Pancreas (tissue), 10 donors: ENCODE data around the gene TRPV5. TPM values are rescaled to one million over a fixed set of nuclear protein-coding genes. Genes with fewer than 3 reads are reported as not detected.
"Not testable (repeated sequence)": the region's sequence is repeated elsewhere in the genome, so short reads cannot be mapped to it uniquely, and the experiment has no call there.

Source experiments
- ATAC-seq, 4 donors: fragments of 200-7000 bp; cut with Tn5 transposase; one replicate each; pipeline versions ENCODE4 v1.8.0 to v1.9.1; 2020; ENCODE audit warnings: mild to moderate bottlenecking in 4 of 4, moderate library complexity in 4 of 4
- DNase-seq, 6 donors: peaks; one replicate each; pipeline ENCODE4 v3.0.0-alpha.2; 2020
- FAIRE-seq: peaks from 2 replicates; lab custom pipeline; 2012; peaks lifted over from hg19 to GRCh38; lab: Jason Lieb, UNC
- H3K27ac ChIP-seq, 4 donors: fragments of 200-600 bp; sonication (generic); 1 replicate in 3 of 4; 2 replicates in 1 of 4; pipeline versions ENCODE4 v1.5.0 to v1.8.0; 2020
- H3K27me3 ChIP-seq, 4 donors: fragments of 200-600 bp; one replicate each; pipeline ENCODE4 v1.8.0; 2021
- H3K36me3 ChIP-seq, 3 donors: fragments of 200-600 bp; sonication (generic) in 1 of 3; one replicate each; pipeline versions ENCODE4 v1.5.0 to v1.8.0; 2020 to 2021
- H3K4me1 ChIP-seq, 3 donors: fragments of 200-600 bp; one replicate each; pipeline ENCODE4 v1.8.0; 2021
- H3K4me3 ChIP-seq, 4 donors: fragments of 200-600 bp; sonication (generic) in 2 of 4; one replicate each; pipeline versions ENCODE4 v1.5.0 to v1.8.0; 2020 to 2021
- H3K9me3 ChIP-seq, 4 donors: fragments of 200-600 bp; one replicate each; pipeline ENCODE4 v1.8.0; 2021
- WGBS, 2 donors: extraction: QIAGEN DNeasy Blood & Tissue Kit; methylation state at CpG; one replicate each; pipeline ENCODE4 v1.1.7; 2013; 5-methylcytosine and 5-hydroxymethylcytosine counted together
- intact Hi-C, 3 donors: fragments of 100-400 bp; cut with DNase I; formaldehyde crosslinking; loops; one replicate each; pipeline versions ENCODE4 v1.11.1 to v1.14.2; 2022
- polyA plus RNA-seq, 2 donors: library from polyadenylated mRNA; stranded (reverse); fragments of 200-250 nt; gene quantifications; one replicate each; pipeline ENCODE4 v1.2.3, GENCODE V29; 2013
- total RNA-seq, 6 donors: library from RNA; stranded (reverse); fragmentation: NEBNext Ultra II Directional in 4 of 6; extraction: Animal tissue kit (Norgen Biotek cat#: 25700) in 4 of 6; gene quantifications; one replicate each; pipeline versions ENCODE4 v1.2.1 to v1.2.4, GENCODE V29; 2021 to 2023
- TF ChIP-seq, protein P1 (sequence below), 4 donors: fragments of 200-600 bp; sonication (generic) in 3 of 4; IDR thresholded peaks; one replicate each; pipeline versions ENCODE4 v1.5.0 to v1.8.0; 2021; ENCODE audit warnings: antibody characterized with exemption in 4 of 4
- donor health status: healthy with polysubstance abuse.
- donor health status: DM: no; HTN: no; CAD: no; lungs with moderate emphysema.
- donor health status: DM: no; HTN: no; CAD: no.
- donor health status: control.
- donor health status: control.
- donor health status: Bipolar disorder and iron deficiency.
- donor health status: DM: yes; HTN: yes; CAD: no.
- donor health status: DM: no; HTN: no; CAD: no.
- donor health status: DM: no; HTN: no; CAD: no.
- donor health status: DM: yes; HTN: yes; CAD: no.

Gene TRPV5
- total RNA-seq (under 1 TPM in 2 of 6 donors, not detected in 4; 0.06 to 0.08 TPM), polyA plus RNA-seq (not detected)

GRCh38 chr7:142933624-142934023 lies at the start of gene TRPV5:
TSS of gene TRPV5 (minus strand) at chr7:142933746. CDS start at chr7:142933459, 287 bp downstream.
- WGBS, 2 donors: 79 to 81% methylated on average over 4 of the region's 4 CpGs
- Histone ChIP-seq H3K9me3 (no peaks in the 10 kb centered on the region), H3K4me3 (no peak within 1 kb of the TSS), H3K36me3 (no peaks in the 10 kb centered on the region), H3K27me3 (no peaks in the 10 kb centered on the region), H3K27ac (no peak within 1 kb of the TSS), H3K4me1 (no peaks in the 10 kb centered on the region)
- intact Hi-C loops: no loop called here
- FAIRE-seq (no peak), DNase-seq (no peak), ATAC-seq (no peak)
- TF ChIP-seq, protein P1, sequence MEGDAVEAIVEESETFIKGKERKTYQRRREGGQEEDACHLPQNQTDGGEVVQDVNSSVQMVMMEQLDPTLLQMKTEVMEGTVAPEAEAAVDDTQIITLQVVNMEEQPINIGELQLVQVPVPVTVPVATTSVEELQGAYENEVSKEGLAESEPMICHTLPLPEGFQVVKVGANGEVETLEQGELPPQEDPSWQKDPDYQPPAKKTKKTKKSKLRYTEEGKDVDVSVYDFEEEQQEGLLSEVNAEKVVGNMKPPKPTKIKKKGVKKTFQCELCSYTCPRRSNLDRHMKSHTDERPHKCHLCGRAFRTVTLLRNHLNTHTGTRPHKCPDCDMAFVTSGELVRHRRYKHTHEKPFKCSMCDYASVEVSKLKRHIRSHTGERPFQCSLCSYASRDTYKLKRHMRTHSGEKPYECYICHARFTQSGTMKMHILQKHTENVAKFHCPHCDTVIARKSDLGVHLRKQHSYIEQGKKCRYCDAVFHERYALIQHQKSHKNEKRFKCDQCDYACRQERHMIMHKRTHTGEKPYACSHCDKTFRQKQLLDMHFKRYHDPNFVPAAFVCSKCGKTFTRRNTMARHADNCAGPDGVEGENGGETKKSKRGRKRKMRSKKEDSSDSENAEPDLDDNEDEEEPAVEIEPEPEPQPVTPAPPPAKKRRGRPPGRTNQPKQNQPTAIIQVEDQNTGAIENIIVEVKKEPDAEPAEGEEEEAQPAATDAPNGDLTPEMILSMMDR (IDR thresholded peaks at IDR 0.05): no peak

DNA sequence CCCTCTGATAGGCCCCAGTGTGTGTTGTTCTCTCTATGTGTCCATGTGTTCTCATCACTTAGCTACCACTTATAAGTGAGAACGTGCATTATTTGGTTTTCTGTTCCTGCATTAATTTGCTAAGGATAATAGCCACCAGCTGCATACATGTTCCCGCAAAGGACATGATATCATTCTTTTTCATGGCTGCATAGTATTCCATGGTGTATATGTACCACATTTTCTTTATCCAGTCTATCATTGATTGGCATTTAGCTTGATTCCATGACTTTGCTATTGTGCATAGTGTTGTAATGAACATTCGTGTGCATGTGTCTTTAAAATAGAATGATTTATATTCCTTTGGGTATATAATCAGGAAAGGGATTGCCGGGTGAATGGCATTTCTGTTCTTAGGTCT lies 44.9 kb upstream of the TRPV5 start:
- DNase-seq, H3K27ac ChIP-seq, FAIRE-seq, ATAC-seq, intact Hi-C loops, H3K9me3 ChIP-seq, H3K27me3 ChIP-seq, H3K4me3 ChIP-seq, H3K4me1 ChIP-seq, H3K36me3 ChIP-seq: not testable (repeated sequence)
- 75 to 76% methylated on average over 4 of the region's 4 CpGs for WGBS, 2 donors

GRCh38 chr7:142974626-142975025 lies 41.1 kb upstream of the TRPV5 start:
- H3K9me3 ChIP-seq: no peaks in the 10 kb centered on the region
- FAIRE-seq: no peak

GRCh38 chr7:142969183-142969582 lies 35.6 kb upstream of the TRPV5 start:
- ATAC-seq: no peak

More at GRCh38 chr7:142974626-142975025, 41.1 kb upstream of the TRPV5 start:
- intact Hi-C loops: no loop called here
- no peak overlapping the region for H3K4me3 ChIP-seq
- no peaks in the 10 kb centered on the region for H3K36me3 ChIP-seq
- ATAC-seq (no peak), DNase-seq (no peak)
- H3K4me1 ChIP-seq: no peaks in the 10 kb centered on the region
- H3K27me3 ChIP-seq: peaks cover 0 to 10% (median 0%) of the 10 kb centered on the region in 4 donors
- 70 to 75% methylated on average over 3 of the region's 3 CpGs for WGBS, 2 donors
- TF ChIP-seq, protein P1 (IDR thresholded peaks at IDR 0.05): no peak
- H3K27ac ChIP-seq: no peak overlapping the region

GRCh38 chr7:142968229-142968628 lies 34.7 kb upstream of the TRPV5 start:
- H3K27ac ChIP-seq: no peak overlapping the region
- intact Hi-C loops: no loop called here
- TF ChIP-seq, protein P1 (IDR thresholded peaks at IDR 0.05): no peak
- FAIRE-seq (no peak), ATAC-seq (no peak), DNase-seq (no peak)
- no peaks in the 10 kb centered on the region for H3K9me3 ChIP-seq
- no peaks in the 10 kb centered on the region for H3K4me1 ChIP-seq
- WGBS, 2 donors: 68 to 82% methylated on average over 4 of the region's 4 CpGs
- H3K27me3 ChIP-seq: peaks cover 0 to 10% (median 0%) of the 10 kb centered on the region in 4 donors
- no peak overlapping the region for H3K4me3 ChIP-seq
- H3K36me3 ChIP-seq: no peaks in the 10 kb centered on the region

More at GRCh38 chr7:142969183-142969582, 35.6 kb upstream of the TRPV5 start:
- Histone ChIP-seq H3K4me3 (no peak overlapping the region), H3K27me3 (peaks cover 0 to 10% (median 0%) of the 10 kb centered on the region in 4 donors), H3K4me1 (no peaks in the 10 kb centered on the region), H3K9me3 (no peaks in the 10 kb centered on the region), H3K27ac (no peak overlapping the region), H3K36me3 (no peaks in the 10 kb centered on the region)
- DNase-seq (no peak), FAIRE-seq (no peak)
- TF ChIP-seq, protein P1 (IDR thresholded peaks at IDR 0.05): no peak
- intact Hi-C loops: no loop called here
- 56 to 66% methylated on average over 4 of the region's 4 CpGs for WGBS, 2 donors
